Testis (tissue), 3 donors: ENCODE measurements around the gene VIPR1. TPM values are rescaled to one million over a fixed set of nuclear protein-coding genes. Genes with fewer than 3 reads are reported as not detected.

Source experiments
- DNase-seq: peaks from one replicate; pipeline ENCODE4 v3.0.0-alpha.2; 2019
- H3K27ac ChIP-seq, 2 donors: fragments of 200-600 bp; sonication (generic); one replicate each; pipeline ENCODE4 v1.5.1; 2019
- H3K27me3 ChIP-seq: fragments of 200-600 bp; sonication (generic); one replicate; pipeline ENCODE4 v1.5.1; 2019
- H3K36me3 ChIP-seq: fragments of 200-600 bp; sonication (generic); one replicate; pipeline ENCODE4 v1.5.1; 2017; ENCODE audit warnings: low read depth; ENCODE audit errors: missing control alignments
- H3K4me1 ChIP-seq: fragments of 200-600 bp; sonication (generic); one replicate; pipeline ENCODE4 v1.5.1; 2019
- H3K4me3 ChIP-seq, 2 donors: fragments of 200-600 bp; sonication (generic); one replicate each; pipeline ENCODE4 v1.5.1; 2017 to 2019
- H3K9me3 ChIP-seq: fragments of 200-600 bp; sonication (generic); one replicate; pipeline ENCODE4 v1.5.1; 2017
- CTCF ChIP-seq, 3 experiments: fragments of 450-650 bp in 2 of 3; fragments of 200-600 bp in 1 of 3; sonication (generic) in 1 of 3; IDR thresholded peaks; one replicate each; pipeline ENCODE4 v1.5.1; 2016 to 2019; ENCODE audit warnings: antibody characterized with exemption in 3 of 3, mild to moderate bottlenecking in 2 of 3, moderate library complexity in 1 of 3
- POLR2A ChIP-seq: fragments of 450-650 bp; IDR thresholded peaks from one replicate; pipeline ENCODE4 v1.6.1; 2017; ENCODE audit warnings: antibody characterized with exemption, mild to moderate bottlenecking, moderate library complexity
- WGBS, 2 donors: methylation state at CpG; one replicate each; pipeline ENCODE4 v1.1.5; 2018; 5-methylcytosine and 5-hydroxymethylcytosine counted together
- intact Hi-C: fragments of 100-400 bp; cut with DNase I; formaldehyde crosslinking; loops from one replicate; pipeline ENCODE4 v1.15.1; 2023; ENCODE audit warnings: low total_unique reads
- polyA plus RNA-seq: library from polyadenylated mRNA; stranded (reverse); fragments of 350-450 nt; fragmentation: Illumina TruSeq; extraction: RNeasy Lipid Tissue Mini Kit (QIAGEN cat#74804); gene quantifications from one replicate; pipeline ENCODE4 v1.2.3, GENCODE V29; 2014; ENCODE audit warnings: low read depth, low replicate concordance; ENCODE audit not compliant: insufficient read depth
- total RNA-seq, 2 donors: library from RNA; depleted of rRNA; stranded (reverse); fragments of >200 nt; gene quantifications; one replicate each; pipeline ENCODE4 v1.2.3, GENCODE V29; 2016

VIPR1 gene
- total and polyA plus RNA-seq, 3 donors from 2014 or later = 3.4 to 10.2 (median 4.6) TPM

- WGBS, 2 donors = 57 to 70% methylated on average over 4 of the region's 4 CpGs
- Histone ChIP-seq H3K4me1 (peaks cover 10% of the 10 kb centered on the region), H3K9me3 (no peaks in the 10 kb centered on the region), H3K4me3 (no peak overlapping the region), H3K36me3 (no peaks in the 10 kb centered on the region), H3K27me3 (no peaks in the 10 kb centered on the region), H3K27ac (no peak overlapping the region)
- intact Hi-C loops = no loop called here
- no peak for TF ChIP-seq CTCF (IDR thresholded peaks at IDR 0.05)
- TF ChIP-seq POLR2A = no peak
- DNase-seq = peak; percentile 6
Observed at GRCh38 chr3:42503251-42503924, 945 bp downstream of the VIPR1 start.

- H3K36me3 ChIP-seq = no peaks in the 10 kb centered on the region
- no peaks in the 10 kb centered on the region for H3K27me3 ChIP-seq
- H3K4me3 ChIP-seq = no peak overlapping the region
- WGBS, 2 donors = 92 to 94% methylated on average over 4 of the region's 4 CpGs
- intact Hi-C loops = no loop called here
- no peak for TF ChIP-seq CTCF (IDR thresholded peaks at IDR 0.05)
- TF ChIP-seq POLR2A = no peak
- DNase-seq = peak; percentile 4
- peaks cover 10% of the 10 kb centered on the region for H3K4me1 ChIP-seq
- no peaks in the 10 kb centered on the region for H3K9me3 ChIP-seq
- H3K27ac ChIP-seq = no peak overlapping the region
Observed at GRCh38 chr3:42503957-42504333, 1.5 kb downstream of the VIPR1 start.

- no peaks in the 10 kb centered on the region for H3K36me3 ChIP-seq
- H3K9me3 ChIP-seq = no peaks in the 10 kb centered on the region
- H3K27me3 ChIP-seq = no peaks in the 10 kb centered on the region
- H3K4me3 ChIP-seq = no peak overlapping the region
- 80 to 82% methylated on average over 10 of the region's 10 CpGs for WGBS, 2 donors
- peaks cover 10% of the 10 kb centered on the region for H3K4me1 ChIP-seq
- TF ChIP-seq POLR2A = no peak
- no peak for TF ChIP-seq CTCF (IDR thresholded peaks at IDR 0.05)
- intact Hi-C loops = no loop called here
- no peak for DNase-seq
- H3K27ac ChIP-seq = no peak overlapping the region
Observed at GRCh38 chr3:42504334-42505127, 2.1 kb downstream of the VIPR1 start.

GRCh38 chr3:42505128-42505848 lies 2.8 kb downstream of the VIPR1 start:
- H3K9me3 ChIP-seq = no peaks in the 10 kb centered on the region
- H3K27ac ChIP-seq = no peak overlapping the region
- 81 to 93% methylated on average over 4 to 6 of the region's 6 CpGs for WGBS, 2 donors
- no peak overlapping the region for H3K4me3 ChIP-seq
- peak; percentile 2 for DNase-seq
- H3K4me1 ChIP-seq = peaks cover 10% of the 10 kb centered on the region
- TF ChIP-seq POLR2A (no peak), CTCF (IDR thresholded peaks at IDR 0.05) (no peak)
- H3K36me3 ChIP-seq = no peaks in the 10 kb centered on the region
- H3K27me3 ChIP-seq = no peaks in the 10 kb centered on the region
- intact Hi-C loops = no loop called here
